Measurements from ENCODE around the gene GIGYF2.
"Not testable (repeated sequence)": the region's sequence is repeated elsewhere in the genome, so short reads cannot be mapped to it uniquely, and the experiment has no call there.

The GIGYF2 gene

GRCh38 chr2:232894251-232894650 is 197.1 kb downstream of the GIGYF2 start:
- DNase-seq (ENCODE audit: low read depth in 2 of 2) = no peak

- no peak for DNase-seq (ENCODE audit: low read depth in 2 of 2)
Measured at GRCh38 chr2:232894746-232895145, 197.6 kb downstream of the GIGYF2 start.

DNA sequence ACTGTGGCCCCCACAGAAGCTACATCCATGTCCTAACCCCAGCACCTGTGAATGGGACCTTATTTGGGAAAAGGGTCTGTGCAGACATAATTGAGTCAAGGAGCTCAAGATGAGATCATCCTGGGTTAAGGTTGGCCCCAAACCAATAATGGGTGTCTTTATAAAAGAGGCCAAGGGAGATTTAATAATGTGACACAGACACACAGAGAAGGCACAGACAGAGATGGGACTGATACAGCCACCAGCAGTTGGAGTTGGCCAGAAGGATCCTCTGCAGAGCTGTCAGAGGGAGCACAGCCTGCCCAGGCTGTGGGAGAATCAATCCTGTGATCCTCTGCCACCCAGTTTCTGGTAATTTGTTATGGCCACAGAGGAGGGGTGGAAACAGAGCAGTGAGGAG is 199.0 kb downstream of the GIGYF2 start:
- DNase-seq (ENCODE audit: low read depth in 2 of 2) = no peak

- DNase-seq (ENCODE audit: low read depth in 2 of 2) = no peak
Measured at GRCh38 chr2:232896720-232897597, 199.8 kb downstream of the GIGYF2 start.

DNA sequence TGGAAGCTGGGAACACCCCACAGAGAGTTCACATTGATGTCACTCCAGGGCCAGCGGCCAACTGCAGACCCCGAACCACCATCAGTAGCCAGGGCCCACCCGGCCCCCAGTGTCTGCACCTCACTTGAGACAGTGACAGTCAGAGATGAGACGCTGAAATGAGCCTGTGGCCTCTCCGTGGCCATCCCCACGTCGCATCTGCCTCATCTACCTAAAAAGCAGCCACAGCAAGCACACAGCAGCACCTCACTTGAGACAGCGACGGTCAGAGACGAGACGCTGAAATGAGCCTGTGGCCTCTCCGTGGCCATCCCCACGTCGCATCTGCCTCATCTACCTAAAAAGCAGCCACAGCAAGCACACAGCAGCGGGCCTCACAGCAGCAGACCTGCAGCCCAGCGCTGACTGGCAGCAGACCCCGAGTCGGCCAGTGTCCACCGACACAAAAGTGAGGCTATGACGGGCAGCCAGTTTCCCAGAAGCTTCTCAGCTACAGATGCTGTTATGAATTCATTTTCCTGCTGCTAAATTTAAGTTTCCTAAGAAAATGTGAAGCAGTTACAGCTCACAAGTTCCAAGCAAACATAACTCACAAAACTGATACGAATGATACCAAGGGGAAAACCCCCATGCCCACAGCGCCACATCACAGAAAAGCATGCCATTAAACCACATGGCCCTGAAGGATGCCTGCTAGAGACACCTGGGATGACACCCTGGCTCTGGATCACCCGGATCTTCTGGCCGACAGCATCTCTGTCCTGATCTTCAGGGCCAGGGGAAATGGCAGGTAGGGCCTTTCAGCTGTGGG is 200.7 kb downstream of the GIGYF2 start:
- DNase-seq (ENCODE audit: low read depth in 2 of 2) = peak; percentile 45 to 60

GRCh38 chr2:232898592-232899543 is 201.7 kb downstream of the GIGYF2 start:
- no peak for DNase-seq (ENCODE audit: low read depth in 2 of 2)

DNA sequence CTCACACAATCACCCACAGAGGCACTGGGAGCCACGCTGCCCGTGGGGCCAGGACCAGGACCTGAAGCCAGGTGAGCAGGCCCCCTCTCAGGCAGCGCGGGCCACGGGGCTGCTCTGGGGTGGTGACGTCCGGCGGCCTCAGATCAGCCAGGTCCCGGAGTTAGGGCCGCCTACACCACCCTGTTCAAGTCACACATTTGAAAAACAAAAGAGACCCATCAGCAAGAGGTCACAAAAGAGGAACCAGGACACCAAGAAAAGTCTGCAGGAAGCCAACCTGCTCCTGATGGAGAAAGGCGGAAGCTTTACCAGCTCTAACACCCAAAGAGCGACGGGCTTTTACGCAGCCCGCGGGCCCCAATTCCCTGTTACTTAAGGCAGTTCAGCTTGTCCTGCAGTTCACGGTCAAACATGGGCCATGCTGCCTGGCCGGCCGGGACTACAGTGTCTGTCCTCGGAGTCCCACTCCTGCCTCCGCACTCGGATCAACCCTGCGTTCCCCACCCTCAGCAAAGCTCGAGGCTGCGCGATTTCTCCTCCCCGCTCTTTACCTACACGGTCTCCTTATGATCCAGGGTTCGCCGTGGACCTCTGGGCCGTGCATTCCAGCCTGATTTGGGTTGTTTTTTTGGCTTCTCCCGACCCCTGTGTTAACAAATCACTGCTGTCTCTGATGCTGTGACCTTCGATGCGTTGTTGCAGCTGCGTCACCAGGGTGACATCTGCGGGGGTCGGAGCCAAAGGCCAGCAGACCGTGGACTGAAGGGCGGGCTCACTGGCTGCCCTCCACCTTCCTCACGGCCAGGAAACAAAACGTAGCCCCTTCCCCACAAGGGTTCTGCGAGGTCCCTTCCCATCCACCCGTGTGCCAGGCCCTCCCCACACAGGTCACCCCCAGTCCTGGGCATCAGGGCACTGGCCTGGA is 203.9 kb downstream of the GIGYF2 start:
- DNase-seq (ENCODE audit: low read depth in 2 of 2) = no peak

GRCh38 chr2:232901736-232902578 is 204.8 kb downstream of the GIGYF2 start:
- peak; percentile 47 to 56 for DNase-seq (ENCODE audit: low read depth in 2 of 2)

GRCh38 chr2:232903989-232904388 is 206.9 kb downstream of the GIGYF2 start:
- DNase-seq (ENCODE audit: low read depth in 2 of 2) = no peak

DNA sequence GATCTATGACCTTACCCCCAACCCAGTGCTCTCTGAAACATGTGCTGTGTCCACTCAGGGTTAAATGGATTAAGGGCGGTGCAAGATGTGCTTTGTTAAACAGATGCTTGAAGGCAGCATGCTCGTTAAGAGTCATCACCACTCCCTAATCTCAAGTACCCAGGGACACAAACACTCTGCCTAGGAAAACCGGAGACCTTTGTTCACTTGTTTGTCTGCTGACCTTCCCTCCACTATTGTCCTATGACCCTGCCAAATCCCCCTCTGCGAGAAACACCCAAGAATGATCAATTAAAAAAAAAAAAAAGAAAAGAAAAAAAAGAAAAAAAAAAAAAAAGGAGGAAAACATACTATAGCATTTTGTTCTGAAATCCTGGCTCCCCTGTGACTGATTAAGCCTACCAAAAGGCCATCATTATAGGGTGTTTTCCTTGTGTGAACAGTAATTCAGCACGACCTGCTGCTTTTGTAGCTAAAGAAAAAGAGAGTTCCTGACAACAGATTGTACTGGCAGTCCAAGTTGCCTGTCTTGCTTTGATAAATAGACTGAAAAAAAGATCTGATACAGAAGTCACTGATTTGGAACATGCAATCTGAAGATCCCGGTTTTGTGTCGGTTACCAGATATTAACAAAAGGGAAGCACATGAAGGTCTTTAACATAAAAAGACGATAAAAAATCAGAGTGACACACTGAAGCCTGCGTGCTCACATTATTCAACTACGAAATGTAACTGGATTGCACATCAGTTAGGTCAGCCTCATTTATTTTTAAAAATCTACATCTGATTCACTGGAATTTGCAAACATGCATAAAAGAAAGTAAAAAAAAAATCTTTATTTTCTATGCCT is 210.0 kb downstream of the GIGYF2 start:
- DNase-seq (ENCODE audit: low read depth in 2 of 2) = not testable (repeated sequence)

GRCh38 chr2:232907718-232908085 is 210.6 kb downstream of the GIGYF2 start:
- DNase-seq (ENCODE audit: low read depth in 2 of 2) = not testable (repeated sequence)

DNA sequence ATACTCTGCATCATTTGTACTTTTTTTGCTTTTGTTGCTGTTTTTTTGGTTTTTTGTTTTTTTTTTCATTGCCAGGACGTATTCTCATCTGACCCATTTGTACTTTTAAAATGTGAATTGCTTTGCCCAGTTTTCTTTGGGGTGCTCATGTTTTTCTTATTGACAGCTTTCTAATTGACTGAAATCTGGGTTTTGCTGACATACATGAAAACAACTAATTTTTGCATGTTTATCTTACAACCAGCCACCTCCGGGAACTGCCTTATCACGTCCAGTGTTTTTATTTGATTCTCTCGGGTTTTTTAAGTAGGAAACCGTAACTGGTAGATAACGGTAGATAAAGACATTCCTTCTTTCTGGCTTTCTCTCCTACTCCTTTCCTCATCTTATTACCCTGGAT is 211.6 kb downstream of the GIGYF2 start:
- no peak for DNase-seq (ENCODE audit: low read depth in 2 of 2)
